ENCODE measurements around the gene ABHD3.
A peak's percentile ranks its signal among the peaks of the same experiment; 100 is the strongest.
"Not testable (repeated sequence)": the region's sequence is repeated elsewhere in the genome, so short reads cannot be mapped to it uniquely, and the experiment has no call there.

Gene ABHD3

DNA sequence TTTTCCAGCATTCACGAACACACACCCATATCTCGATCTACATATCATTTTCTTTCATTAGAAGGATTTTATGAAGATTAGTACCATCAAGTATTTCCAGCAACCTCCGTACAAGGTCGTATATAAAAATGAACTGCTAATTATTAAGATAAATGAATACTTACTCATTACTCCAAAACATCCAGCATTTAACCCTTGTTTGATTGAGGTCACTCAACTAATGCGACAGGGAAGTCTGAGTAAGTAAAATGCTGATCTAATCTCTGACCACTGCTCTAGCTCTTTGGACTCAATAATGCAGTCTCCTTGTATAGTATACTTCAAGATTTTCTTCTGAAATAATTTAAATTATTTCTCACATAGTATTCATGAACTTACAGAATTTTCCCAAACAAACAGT is 2.0 kb downstream of the ABHD3 start:
- DNase-seq = no peak

DNA sequence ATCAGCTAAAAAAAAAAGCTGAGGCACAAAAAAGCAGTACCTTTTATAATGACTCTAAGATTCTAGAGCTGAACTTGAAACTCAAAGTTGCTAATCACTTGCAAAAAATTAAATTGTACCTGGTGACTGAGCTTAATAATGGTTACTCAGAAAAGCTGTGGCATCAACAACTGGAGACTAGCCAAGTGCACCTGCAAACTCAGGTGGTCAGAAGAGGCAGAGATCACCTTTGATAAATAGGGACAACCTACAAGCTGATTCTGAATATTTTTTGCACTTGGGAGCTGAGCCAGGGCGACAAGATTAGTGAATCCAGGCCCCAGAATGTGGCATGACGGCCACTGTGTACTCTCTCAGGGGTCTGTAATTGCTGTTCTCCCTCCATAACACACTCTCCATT is 3.0 kb downstream of the ABHD3 start:
- DNase-seq = no peak

DNA sequence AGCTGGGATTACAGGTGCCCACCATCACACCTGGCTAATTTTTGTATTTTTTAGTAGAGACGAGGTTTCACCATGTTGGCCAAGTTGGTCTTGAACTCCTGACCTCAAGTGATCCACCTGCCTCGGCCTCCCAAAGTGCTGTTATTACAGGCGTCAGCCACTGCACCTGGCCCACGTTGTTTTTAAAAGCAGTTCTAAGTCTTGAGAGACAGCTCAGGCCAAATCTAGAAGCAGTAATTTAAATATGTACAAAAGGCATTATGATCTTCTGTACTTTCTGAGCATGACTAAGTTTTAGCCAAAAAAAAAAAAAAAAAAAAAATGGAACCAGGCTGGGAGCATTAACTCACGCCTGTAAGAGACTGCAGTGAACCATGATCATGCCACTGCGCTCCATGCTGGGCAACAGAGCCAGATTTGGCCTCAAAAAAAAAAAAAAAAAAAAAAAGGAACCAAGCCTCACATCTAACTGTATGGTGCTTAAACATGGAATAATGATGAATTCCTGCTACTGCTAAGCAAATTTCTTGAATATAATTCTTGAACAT is 4.0 kb downstream of the ABHD3 start:
- DNase-seq = no peak

DNA sequence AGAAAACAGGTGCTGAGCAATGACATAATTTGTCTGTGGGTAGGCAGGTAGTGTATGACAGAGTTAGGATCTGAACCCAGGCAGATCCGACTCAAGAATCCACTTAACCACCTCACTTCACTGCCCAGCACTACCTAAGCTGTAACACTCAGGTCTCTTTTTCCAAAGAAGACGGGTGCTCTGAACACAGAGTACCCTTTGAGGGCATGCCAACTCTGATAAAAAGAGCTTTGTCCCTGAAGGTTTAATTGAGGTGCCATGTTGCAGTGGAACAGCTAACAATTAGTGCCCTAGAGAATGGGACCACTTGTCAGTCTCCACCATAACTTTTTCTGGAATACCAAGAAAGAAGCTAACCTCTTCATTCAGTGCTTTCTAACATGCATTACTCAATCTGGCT is 11.3 kb downstream of the ABHD3 start:
- DNase-seq = no peak

DNA sequence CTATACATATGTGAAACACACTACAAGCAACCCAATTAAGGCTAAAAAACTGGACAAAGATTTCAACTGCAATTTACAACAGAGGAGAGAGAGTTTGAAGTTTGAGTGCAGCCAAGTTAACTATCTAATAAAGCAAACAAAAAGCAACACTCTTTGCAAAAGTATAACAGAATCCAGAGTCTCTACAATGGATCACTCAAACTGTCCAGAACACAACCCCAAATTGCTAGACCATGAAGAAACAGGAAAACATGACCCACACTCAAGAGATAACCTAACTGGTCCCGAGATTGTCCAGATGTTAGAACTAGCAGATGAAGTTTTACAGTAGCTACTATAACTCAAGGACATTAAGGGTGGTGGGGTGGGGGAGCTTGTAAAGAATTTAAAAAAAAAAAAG is 14.8 kb downstream of the ABHD3 start:
- DNase-seq = no peak

DNA sequence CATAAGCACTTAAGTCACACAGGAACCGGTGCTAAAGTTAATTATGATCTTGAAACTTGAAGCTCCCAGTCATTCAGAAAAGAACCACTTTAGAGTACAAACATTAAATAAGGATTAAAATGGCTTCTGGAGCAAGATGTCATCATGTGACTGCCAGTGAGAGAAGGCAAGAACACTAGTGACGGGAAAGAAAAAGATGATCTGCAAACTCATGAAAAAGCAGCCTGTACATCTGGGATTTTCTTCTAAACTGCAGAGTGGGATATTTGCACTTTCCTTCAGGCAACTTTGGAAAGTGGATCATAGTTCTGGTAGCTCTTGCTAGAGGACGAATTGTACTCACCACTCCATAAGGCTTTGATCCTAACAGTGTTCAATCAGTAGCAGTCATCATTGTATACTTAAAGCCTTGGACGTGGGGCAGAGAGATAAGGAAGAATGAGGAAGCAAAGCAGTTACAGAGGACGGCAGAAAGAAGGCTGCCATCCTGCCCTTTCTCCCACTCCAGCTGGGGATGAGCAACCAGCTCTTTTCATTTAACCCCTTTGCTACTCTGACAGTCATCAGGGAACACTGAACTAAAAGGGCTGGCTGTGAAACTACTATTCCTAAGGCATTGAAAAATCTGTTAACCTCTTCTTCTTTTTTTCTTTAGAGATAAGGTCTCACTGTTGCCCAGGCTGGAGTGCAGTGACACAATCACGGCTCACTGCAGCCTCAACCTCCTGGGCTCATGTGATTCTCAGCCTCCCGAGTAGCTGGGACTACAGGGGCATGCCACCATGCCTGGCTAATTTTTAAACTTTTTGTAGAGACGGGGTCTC is 18.1 kb downstream of the ABHD3 start:
- no peak for DNase-seq

DNA sequence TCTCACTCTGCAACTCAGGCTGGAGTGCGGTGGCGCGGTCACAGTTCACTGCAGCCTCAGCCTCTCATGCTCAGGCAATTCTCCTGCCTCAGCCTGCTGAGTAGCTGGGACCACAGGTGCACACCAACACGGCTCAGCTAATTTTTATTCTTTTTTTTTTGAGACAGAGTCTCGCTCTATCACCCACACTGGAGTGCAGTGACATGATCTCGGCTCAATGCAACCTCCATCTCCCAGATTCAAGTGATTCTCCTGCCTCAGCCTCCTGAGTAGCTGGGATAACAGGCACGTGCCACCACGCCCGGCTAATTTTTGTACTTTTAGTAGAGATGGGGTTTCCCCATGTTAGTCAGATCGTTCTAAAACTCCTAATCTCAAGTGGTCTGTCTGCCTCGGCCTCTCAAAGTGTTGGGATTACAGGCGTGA is 19.0 kb downstream of the ABHD3 start:
- not testable (repeated sequence) for DNase-seq

DNA sequence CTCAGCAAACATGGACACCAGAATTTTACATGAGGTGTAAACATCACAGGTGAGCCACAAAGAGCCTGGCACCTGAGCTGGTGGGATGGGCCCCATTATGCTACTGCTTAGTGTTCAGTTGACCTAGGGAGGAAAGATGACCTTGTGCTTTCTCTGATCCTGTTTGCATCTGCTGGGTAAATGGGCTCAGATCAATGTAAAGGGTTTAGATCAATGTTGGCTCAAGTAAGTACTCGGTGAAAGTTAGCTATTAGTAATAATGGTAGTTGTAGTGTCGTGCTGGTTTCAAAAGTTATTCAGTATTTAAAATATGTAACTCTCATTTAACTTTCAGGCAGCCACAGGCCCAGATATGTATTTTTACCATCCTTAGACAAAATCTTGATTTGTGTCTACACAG is 19.8 kb downstream of the ABHD3 start:
- DNase-seq = no peak

DNA sequence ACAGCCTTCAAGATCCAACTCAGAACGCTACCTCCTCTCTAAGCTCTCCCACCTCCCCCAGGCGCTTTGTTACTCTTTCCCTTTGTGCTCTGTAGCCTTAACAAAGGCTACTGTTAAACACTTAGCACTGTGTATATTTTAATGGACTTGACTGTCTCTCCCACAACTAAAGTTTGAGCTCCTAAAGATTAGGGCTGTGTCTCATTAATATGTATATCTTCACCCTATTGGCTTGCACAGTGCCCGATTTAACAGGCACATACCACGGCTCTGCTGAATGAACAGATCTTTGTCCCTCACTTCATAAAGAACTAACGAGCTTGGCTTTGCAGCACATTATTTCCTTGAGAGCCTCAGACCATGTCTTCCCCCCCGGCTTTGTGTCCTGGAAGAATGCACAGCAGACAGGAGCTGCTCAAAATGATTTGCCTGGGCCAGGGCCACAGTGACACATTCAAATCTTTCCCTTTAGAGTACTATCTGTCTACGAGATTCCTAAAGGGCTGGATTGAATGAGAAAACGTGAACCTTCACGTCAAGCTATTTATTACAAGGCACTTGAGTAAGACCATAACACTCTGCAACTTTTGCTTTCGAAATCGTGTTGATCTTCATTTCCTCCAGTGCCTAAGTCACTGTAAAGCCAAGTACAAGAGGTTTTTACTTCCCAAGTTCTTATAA is 22.1 kb downstream of the ABHD3 start:
- DNase-seq = peak; percentile 16

DNA sequence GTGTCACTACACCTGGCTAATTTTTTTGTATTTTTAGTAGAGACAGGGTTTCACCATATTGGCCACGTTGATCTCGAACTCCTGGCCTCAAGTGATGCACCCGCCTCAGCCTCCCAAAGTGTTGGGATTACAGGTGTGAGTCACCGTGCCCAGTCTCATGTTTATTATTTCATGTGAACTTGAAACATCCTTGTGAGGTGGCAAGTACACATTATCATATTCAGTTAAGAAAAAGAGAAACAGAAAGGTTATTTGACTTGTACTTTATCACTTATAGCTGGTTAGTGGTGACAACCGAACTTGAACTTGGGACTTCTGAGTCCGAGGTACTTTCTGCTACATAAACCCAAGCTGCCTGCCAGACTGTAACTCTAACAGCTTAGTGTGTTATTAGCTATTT is 24.4 kb downstream of the ABHD3 start:
- no peak for DNase-seq

DNA sequence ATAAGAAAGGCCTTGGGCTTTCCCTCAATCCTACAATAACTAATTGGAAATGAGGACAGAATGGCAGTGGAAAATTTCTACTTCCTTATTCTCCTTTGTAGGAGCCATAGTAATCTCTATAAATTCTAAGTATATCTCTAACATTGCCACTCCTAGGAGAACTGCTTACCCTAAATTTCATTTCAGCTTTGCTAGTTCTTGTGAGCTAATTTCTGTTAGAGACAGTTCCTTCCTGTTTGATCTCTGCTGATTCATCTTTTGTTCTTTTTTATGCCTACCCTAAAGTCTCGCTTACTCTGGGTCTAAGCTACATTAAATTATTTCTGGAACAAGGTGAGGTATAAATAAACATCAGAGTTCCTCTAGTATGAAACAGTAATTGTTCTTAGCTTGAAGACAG is 25.7 kb downstream of the ABHD3 start:
- DNase-seq = no peak

DNA sequence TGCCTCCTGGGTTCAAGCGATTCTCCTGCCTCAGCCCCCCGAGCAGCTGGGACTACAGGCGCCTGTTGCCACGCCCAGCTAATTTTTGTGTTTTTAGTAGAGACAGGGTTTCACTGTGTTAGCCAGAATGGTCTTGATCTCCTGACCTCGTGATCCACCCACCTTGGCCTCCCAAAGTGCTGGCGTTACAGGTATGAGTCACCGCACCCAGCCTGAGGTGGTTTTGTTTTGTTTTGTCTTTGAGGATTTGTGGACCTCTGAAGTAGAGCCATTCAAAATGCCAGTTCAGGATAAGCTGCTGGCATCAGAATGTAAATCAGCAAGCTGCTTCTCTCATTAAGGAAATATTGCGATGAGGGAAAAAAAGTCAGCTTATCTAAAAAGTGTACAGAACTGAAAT is 29.2 kb downstream of the ABHD3 start:
- DNase-seq = not testable (repeated sequence)

DNA sequence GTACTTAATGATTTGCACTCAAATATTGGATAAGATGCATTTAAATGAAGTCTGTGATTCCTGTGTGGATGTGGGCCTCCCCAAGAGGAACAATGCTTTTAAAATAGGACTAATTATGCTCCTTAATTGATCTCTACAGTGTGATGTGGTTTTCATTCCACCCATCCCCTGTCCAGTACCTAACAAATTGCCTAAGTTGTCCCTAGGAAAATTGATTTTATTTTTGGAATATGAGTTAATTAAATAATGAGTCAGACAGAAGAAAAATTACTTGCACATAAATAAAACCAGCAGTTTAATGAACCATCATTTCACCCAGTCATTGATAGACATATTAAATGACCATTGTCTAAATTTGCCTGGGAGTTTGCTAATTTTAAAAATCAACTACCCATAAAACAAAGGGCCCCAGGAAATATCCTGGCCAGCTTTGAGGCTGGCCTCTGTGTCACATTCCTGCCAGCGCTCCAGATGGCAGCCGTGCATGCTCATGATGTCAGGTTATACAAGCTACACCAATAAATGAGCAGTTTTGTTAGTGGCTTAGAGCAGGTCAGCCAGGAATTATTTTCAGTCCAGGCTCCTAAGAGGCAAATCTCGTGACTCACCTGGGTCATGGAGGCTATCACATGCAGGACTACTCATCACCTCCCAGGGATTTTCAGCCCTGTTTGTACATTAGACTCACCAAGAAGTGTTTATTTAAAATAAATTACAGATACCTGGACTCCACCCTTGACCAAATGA is 31.9 kb downstream of the ABHD3 start:
- no peak for DNase-seq

DNA sequence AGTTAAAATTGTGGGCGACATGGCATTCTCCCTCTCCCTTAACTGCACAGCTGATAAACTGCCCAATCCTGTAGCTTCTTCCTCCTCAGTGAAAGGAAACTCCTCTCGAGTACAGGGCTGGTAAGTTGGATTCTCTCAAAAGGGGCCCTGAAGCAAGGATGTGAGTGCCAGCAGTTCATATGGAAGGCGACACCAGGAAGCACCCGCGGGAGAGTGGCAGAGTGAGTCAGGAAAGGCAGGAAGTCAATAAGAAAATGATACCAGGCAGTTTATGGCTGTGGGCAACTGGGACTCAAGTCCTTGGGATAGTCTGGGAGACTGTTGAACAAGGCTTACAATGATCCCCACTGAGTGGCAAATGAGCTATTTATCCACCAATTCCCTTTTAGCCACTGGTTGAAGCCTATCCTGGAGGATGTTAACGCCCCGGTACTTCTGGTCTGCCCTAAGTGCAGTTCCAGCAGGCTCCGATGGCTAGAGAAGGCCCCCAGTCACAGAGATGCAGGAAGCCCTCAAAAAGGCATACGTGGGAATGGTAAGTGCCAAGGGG is 34.8 kb downstream of the ABHD3 start:
- DNase-seq = no peak

DNA sequence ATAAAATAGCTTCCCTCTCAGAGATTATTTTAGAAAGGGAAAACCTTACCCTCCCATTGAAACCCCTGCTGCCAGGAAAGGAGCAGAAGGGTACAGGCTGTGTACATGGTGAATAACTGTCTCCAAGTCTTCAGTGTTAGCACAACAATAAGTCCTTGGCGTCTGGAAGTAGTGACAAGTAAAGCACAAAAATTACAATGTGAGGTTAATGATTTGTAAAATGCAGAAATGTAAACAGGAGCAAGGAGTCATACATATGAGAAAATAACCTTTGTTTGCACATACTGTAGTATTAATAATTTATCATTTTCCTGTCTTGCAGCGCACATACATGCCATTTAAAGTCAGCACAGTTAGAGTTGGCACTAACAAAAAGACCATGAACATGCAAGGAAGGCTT is 40.5 kb downstream of the ABHD3 start:
- DNase-seq = no peak

DNA sequence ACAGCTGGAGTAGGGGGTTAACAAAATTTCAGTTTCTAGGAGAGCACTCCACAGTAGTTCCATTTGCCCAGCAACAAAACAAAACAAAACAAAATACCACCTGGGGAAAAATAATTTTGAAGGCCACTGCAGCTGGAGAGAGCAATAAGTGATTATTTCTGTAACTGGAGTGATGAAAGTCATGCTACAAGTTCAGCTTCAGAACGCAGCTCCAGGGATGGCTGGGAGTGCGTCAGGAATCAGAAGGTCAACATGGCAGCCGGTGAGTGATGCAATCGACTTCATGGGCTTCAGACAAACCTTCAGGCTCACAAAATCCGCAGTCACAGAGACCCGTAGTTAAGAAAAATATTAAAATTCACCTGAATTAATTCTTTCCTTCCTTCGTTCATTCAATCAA is 41.0 kb downstream of the ABHD3 start:
- no peak for DNase-seq

DNA sequence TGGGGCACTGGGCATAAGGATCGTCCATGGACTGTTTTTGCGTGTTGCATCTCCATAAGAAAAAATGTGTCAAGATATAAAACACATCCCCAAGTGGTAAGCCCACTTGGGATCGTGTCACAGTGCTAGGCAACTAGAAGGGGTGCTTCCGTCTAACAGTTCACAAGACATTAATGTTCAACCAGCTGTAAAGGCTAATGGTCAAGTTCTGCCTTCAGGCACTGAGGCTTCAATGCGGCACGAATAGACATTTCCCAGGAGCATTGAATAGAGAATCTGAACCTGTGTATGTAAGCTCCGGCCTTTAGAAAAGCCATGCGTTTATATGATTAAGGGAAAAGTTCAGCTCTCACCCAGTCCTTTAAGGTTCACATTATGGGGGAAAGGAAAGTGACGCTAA is 42.0 kb downstream of the ABHD3 start:
- no peak for DNase-seq

DNA sequence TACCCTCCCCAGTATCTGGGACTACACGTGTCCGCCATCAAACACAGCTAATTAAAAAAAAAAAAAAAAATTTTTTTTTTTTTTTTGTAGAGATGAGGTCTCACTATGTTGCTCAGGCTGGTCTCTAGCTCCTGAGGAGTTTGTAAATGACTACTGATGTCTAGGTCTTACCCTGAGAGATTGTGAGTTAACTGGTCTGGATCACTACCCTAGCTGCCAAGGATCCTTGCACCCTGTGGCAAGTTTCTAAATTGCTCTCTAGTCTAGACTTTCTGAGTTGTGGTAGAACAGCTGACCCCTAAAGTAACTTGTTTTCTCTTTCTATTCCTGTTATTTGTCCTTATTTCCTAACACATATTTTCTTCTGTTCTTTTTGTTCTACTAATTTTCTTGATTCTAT is 44.5 kb downstream of the ABHD3 start:
- DNase-seq = no peak

DNA sequence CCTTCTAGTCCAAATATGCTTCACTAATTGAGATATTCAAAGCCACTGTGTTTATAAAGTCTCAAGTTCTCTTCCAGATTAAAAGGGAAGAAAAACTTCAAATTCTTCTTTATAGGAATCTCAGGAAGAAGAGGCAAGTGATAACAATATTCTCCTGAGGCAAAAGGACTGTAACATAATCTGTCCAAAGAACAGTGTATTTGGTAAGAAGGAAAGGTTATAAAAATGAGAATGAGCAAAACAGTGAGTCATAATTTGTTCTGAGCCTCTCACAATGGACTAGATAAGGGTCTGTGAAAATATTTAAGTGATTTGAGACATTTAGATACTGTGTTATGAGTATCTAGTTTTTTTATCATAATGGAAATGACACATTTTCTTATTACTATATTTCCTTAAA is 48.2 kb downstream of the ABHD3 start:
- no peak for DNase-seq

DNA sequence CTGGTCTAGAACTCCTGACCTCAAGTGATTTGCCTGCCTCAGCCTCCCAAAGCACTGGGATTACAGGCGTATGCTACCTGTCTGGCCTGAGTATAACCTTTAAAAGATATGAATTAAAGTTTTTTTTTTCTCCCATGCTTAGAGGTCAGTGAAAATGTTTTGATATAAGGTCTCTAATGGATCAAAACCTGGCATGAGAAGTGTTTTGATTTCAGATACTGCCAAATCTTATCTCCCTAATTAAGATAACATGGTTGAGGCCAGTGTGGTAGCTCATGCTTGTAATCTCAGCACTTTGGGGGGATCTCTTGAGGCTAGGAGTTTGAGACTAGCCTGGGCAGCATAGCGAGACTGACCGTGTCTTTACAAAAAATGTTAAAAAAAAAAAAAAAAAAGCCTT is 51.2 kb downstream of the ABHD3 start:
- no peak for DNase-seq

DNA sequence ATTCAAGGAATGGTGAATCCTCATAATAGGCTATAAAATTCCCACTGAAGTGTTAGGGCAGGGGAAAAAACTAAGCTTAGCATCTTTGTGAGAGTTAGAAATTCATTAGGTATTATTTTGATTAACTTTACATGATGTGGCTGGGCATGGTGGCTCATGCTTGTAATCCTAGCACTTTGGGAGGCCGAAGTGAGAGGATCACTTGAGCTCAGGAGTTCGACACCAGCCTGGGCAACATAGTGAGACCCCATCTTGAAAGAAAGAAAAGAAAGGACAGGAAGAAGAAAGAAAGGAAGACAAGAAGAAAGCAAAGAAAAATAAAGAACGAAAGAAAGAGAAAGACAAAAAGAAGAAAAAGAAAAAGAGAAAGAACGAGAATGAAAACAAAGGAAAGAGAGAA is 52.5 kb downstream of the ABHD3 start:
- no peak for DNase-seq

DNA sequence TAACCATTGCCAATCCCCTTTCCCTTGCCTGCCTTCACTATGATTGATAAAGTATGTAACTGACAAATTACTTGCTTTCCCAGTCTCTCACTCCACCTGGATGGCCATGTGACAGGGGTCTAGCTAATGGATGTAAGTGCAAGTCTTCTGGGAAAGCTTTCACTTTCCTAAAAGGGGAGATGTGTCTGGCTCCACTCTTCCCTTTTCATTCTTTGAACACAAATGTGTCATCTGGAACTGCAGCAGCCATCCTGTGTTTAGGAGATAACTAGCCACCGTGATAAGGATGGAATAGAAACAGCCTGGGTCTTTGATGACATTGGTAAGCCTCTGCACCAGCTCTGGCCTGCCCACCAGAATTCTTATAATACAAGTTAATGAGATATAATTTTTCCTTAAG is 54.3 kb downstream of the ABHD3 start:
- no peak for DNase-seq

DNA sequence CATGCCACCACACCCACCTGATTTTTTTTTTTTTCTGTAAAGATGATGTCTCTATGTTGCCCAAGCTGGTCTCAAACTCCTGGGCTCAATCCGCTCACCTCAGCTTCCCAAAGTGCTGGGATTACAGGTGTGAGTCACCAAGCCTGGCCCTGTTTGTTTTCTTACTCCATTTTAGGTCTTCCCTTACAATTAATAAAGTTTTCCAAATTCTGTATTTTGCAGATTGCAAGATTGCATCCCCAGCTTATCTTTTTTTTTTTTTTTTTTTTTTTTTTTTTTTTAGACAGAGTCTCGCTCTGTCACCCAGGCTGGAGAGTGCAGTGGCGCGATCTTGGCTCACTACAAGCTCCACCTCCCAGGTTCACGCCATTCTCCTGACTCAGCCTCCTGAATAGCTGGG is 64.2 kb downstream of the ABHD3 start:
- not testable (repeated sequence) for DNase-seq

Measured in midbrain (tissue), 1 donor.